Sigmoid colon (tissue), 3 donors: Measurements from ENCODE around the gene VPS33A.

Experiments used
- CTCF ChIP-seq, 4 experiments: fragments of 450-650 bp in 3 of 4; fragments of 200-600 bp in 1 of 4; IDR thresholded peaks; one replicate each; pipeline ENCODE4 v1.5.1; 2016 to 2019; ENCODE audit warnings: antibody characterized with exemption in 4 of 4, mild to moderate bottlenecking in 3 of 4, moderate library complexity in 2 of 4
- POLR2A ChIP-seq, 2 donors: fragments of 450-650 bp; IDR thresholded peaks; one replicate each; pipeline ENCODE4 v1.6.1; 2016; ENCODE audit warnings: antibody characterized with exemption in 2 of 2, mild to moderate bottlenecking in 2 of 2, moderate library complexity in 2 of 2

GRCh38 chr12:122265476-122265875, 818 bp downstream of the VPS33A start:
- TF ChIP-seq POLR2A (IDR thresholded peaks at IDR 0.05): no peak
- no peak for TF ChIP-seq CTCF (IDR thresholded peaks at IDR 0.05)
